Measurements from ENCODE around the gene ETS1. TPM values are rescaled to one million over a fixed set of nuclear protein-coding genes. Genes with fewer than 3 reads are reported as not detected.
A peak's percentile ranks its signal among the peaks of the same experiment; 100 is the strongest.

Gene ETS1
- total RNA-seq, 1 donor from 2014 or later: 0.54 TPM

GRCh38 chr11:128610721-128611617, 23.6 kb upstream of the ETS1 start:
- Histone ChIP-seq H2AFZ (replicated peaks) (peak overlapping the region; percentile 64), H3K9me3 (ENCODE audit: low read depth) (no peaks in the 10 kb centered on the region), H3K27ac (no peak overlapping the region), H3K4me3 (no peak overlapping the region), H3K4me2 (no peak overlapping the region), H3F3A (ENCODE audit: low read depth) (no peaks in the 10 kb centered on the region), H3K36me3 (no peaks in the 10 kb centered on the region), H3K27me3 (peaks cover 17% of the 10 kb centered on the region), H4K20me1 (ENCODE audit: low read depth) (no peaks in the 10 kb centered on the region), H3K9ac (no peak overlapping the region), H3K79me2 (ENCODE audit: low read depth) (no peaks in the 10 kb centered on the region), H3K4me1 (peaks cover 16% of the 10 kb centered on the region)
- no peaks in the 10 kb centered on the region for H3K9me3 Mint-ChIP-seq
- TF ChIP-seq EZH2 (IDR thresholded peaks at IDR 0.05) (no peak), EZH2phosphoT487 (IDR thresholded peaks at IDR 0.05) (no peak), CTCF (IDR thresholded peaks at IDR 0.05) (no peak)
- H3K27me3 Mint-ChIP-seq (ENCODE audit: insufficient read depth, low read depth): peaks cover 5% of the 10 kb centered on the region
- H3K36me3 Mint-ChIP-seq: no peaks in the 10 kb centered on the region
- H3K4me3 Mint-ChIP-seq: no peak overlapping the region
- no peak for DNase-seq (ENCODE audit: low spot score)
- H3K27ac Mint-ChIP-seq: no peak overlapping the region
- peaks cover 6% of the 10 kb centered on the region for H3K4me1 Mint-ChIP-seq

GRCh38 chr11:128609785-128610184, 22.4 kb upstream of the ETS1 start:
- Histone ChIP-seq H3K4me1 (peaks cover 19% of the 10 kb centered on the region), H3K4me3 (no peak overlapping the region), H3K36me3 (no peaks in the 10 kb centered on the region), H3K9ac (no peak overlapping the region), H3K4me2 (no peak overlapping the region), H3K79me2 (ENCODE audit: low read depth) (no peaks in the 10 kb centered on the region), H4K20me1 (ENCODE audit: low read depth) (no peaks in the 10 kb centered on the region), H3K9me3 (ENCODE audit: low read depth) (no peaks in the 10 kb centered on the region), H3F3A (ENCODE audit: low read depth) (no peaks in the 10 kb centered on the region), H2AFZ (replicated peaks) (no peak overlapping the region), H3K27ac (no peak overlapping the region), H3K27me3 (peaks cover 10% of the 10 kb centered on the region)
- Mint-ChIP-seq H3K4me1 (peaks cover 7% of the 10 kb centered on the region), H3K27me3 (ENCODE audit: insufficient read depth, low read depth) (peaks cover 5% of the 10 kb centered on the region), H3K27ac (no peak overlapping the region), H3K4me3 (no peak overlapping the region), H3K36me3 (no peaks in the 10 kb centered on the region), H3K9me3 (no peaks in the 10 kb centered on the region)
- TF ChIP-seq EZH2 (IDR thresholded peaks at IDR 0.05): no peak
- TF ChIP-seq EZH2phosphoT487 (IDR thresholded peaks at IDR 0.05): no peak
- no peak for TF ChIP-seq CTCF (IDR thresholded peaks at IDR 0.05)
- DNase-seq (ENCODE audit: low spot score): no peak

- Histone ChIP-seq H3K9ac (no peak overlapping the region), H4K20me1 (ENCODE audit: low read depth) (no peaks in the 10 kb centered on the region), H2AFZ (replicated peaks) (no peak overlapping the region), H3K79me2 (ENCODE audit: low read depth) (no peaks in the 10 kb centered on the region), H3K4me3 (no peak overlapping the region), H3K9me3 (ENCODE audit: low read depth) (no peaks in the 10 kb centered on the region), H3K27me3 (peaks cover 10% of the 10 kb centered on the region), H3K36me3 (no peaks in the 10 kb centered on the region), H3K4me1 (peaks cover 23% of the 10 kb centered on the region), H3F3A (ENCODE audit: low read depth) (no peaks in the 10 kb centered on the region), H3K4me2 (no peak overlapping the region), H3K27ac (no peak overlapping the region)
- H3K27ac Mint-ChIP-seq: no peak overlapping the region
- DNase-seq (ENCODE audit: low spot score): no peak
- H3K4me1 Mint-ChIP-seq: peaks cover 12% of the 10 kb centered on the region
- H3K27me3 Mint-ChIP-seq (ENCODE audit: insufficient read depth, low read depth): peaks cover 5% of the 10 kb centered on the region
- H3K36me3 Mint-ChIP-seq: no peaks in the 10 kb centered on the region
- H3K9me3 Mint-ChIP-seq: no peaks in the 10 kb centered on the region
- no peak for TF ChIP-seq EZH2 (IDR thresholded peaks at IDR 0.05)
- no peak for TF ChIP-seq CTCF (IDR thresholded peaks at IDR 0.05)
- TF ChIP-seq EZH2phosphoT487 (IDR thresholded peaks at IDR 0.05): no peak
- H3K4me3 Mint-ChIP-seq: no peak overlapping the region
These were observed 21.5 kb upstream of the ETS1 start for GRCh38 chr11:128608746-128609407.
